ENCODE data around the gene LRRC4.

The LRRC4 gene

GRCh38 chr7:128053991-128054390 lies 22.8 kb upstream of the LRRC4 start:
- Histone ChIP-seq H3K4me3 (ENCODE audit: insufficient read depth in 1 of 2, low read depth in 1 of 2, low read length in 2 of 2) (no peak overlapping the region), H3K27me3 (ENCODE audit: control insufficient read depth in 1 of 2, insufficient read depth in 1 of 2, low read length in 2 of 2) (no peaks in the 10 kb centered on the region), H3K9ac (ENCODE audit: low read length) (no peak overlapping the region), H3K27ac (ENCODE audit: low read length, poor library complexity, severe bottlenecking) (no peak overlapping the region), H3K9me3 (ENCODE audit: control insufficient read depth, low read length) (no peaks in the 10 kb centered on the region), H2BK12ac (ENCODE audit: low read length in 2 of 2) (no peak overlapping the region), H3K79me1 (replicated peaks; ENCODE audit: low read length, poor library complexity, severe bottlenecking) (peaks cover 40% of the 10 kb centered on the region), H2BK15ac (ENCODE audit: low read depth, poor library complexity, severe bottlenecking) (no peak overlapping the region), H3K4ac (ENCODE audit: low read depth in 1 of 2, low read length in 2 of 2) (no peak overlapping the region), H4K91ac (ENCODE audit: low read length) (no peak overlapping the region), H2BK5ac (ENCODE audit: low read depth, low read length, poor library complexity, severe bottlenecking) (no peak overlapping the region), H2BK120ac (ENCODE audit: low read depth, low read length) (no peak overlapping the region), H2AFZ (ENCODE audit: low read depth, low read length) (no peak overlapping the region), H4K8ac (ENCODE audit: low read length) (no peak overlapping the region), H3K36me3 (ENCODE audit: control insufficient read depth in 1 of 2, insufficient read depth in 2 of 2, low read depth in 1 of 2, low read length in 2 of 2) (peaks cover 12 to 19% of the 10 kb centered on the region in 2 experiments), H3K4me1 (ENCODE audit: control insufficient read depth, insufficient read depth, low read depth, low read length) (peaks cover 15% of the 10 kb centered on the region), H3K18ac (ENCODE audit: low read depth in 1 of 2, low read length in 2 of 2) (no peak overlapping the region), H3K14ac (ENCODE audit: low read length in 2 of 2) (no peak overlapping the region), H3K23ac (ENCODE audit: low read length in 2 of 2) (no peak overlapping the region), H2AK5ac (ENCODE audit: low read length, severe bottlenecking) (no peak overlapping the region), H3K4me2 (ENCODE audit: low read length, poor library complexity, severe bottlenecking) (no peak overlapping the region)
- 98% methylated on average over 5 of the region's 5 CpGs for WGBS
- DNase-seq: no peak

GRCh38 chr7:128053023-128053422 lies 21.8 kb upstream of the LRRC4 start:
- peak; percentile 41 for DNase-seq
- Histone ChIP-seq H2BK5ac (ENCODE audit: low read depth, low read length, poor library complexity, severe bottlenecking) (no peak overlapping the region), H2BK120ac (ENCODE audit: low read depth, low read length) (no peak overlapping the region), H2BK12ac (ENCODE audit: low read length in 2 of 2) (no peak overlapping the region), H3K23ac (ENCODE audit: low read length in 2 of 2) (no peak overlapping the region), H3K36me3 (ENCODE audit: control insufficient read depth in 1 of 2, insufficient read depth in 2 of 2, low read depth in 1 of 2, low read length in 2 of 2) (peaks cover 15 to 19% of the 10 kb centered on the region in 2 experiments), H3K14ac (ENCODE audit: low read length in 2 of 2) (no peak overlapping the region), H2AFZ (ENCODE audit: low read depth, low read length) (no peak overlapping the region), H3K18ac (ENCODE audit: low read depth in 1 of 2, low read length in 2 of 2) (no peak overlapping the region), H3K9ac (ENCODE audit: low read length) (no peak overlapping the region), H3K27me3 (ENCODE audit: control insufficient read depth in 1 of 2, insufficient read depth in 1 of 2, low read length in 2 of 2) (no peaks in the 10 kb centered on the region), H3K79me1 (replicated peaks; ENCODE audit: low read length, poor library complexity, severe bottlenecking) (peaks cover 43% of the 10 kb centered on the region), H3K4me3 (ENCODE audit: insufficient read depth in 1 of 2, low read depth in 1 of 2, low read length in 2 of 2) (no peak overlapping the region), H3K27ac (ENCODE audit: low read length, poor library complexity, severe bottlenecking) (no peak overlapping the region), H2BK15ac (ENCODE audit: low read depth, poor library complexity, severe bottlenecking) (no peak overlapping the region), H3K4me1 (ENCODE audit: control insufficient read depth, insufficient read depth, low read depth, low read length) (peaks cover 13% of the 10 kb centered on the region), H2AK5ac (ENCODE audit: low read length, severe bottlenecking) (no peak overlapping the region), H4K8ac (ENCODE audit: low read length) (no peak overlapping the region), H3K4me2 (ENCODE audit: low read length, poor library complexity, severe bottlenecking) (no peak overlapping the region), H3K9me3 (ENCODE audit: control insufficient read depth, low read length) (no peaks in the 10 kb centered on the region), H4K91ac (ENCODE audit: low read length) (no peak overlapping the region), H3K4ac (ENCODE audit: low read depth in 1 of 2, low read length in 2 of 2) (no peak overlapping the region)

GRCh38 chr7:128052404-128052803 lies 21.2 kb upstream of the LRRC4 start:
- Histone ChIP-seq H3K27ac (ENCODE audit: low read length, poor library complexity, severe bottlenecking) (no peak overlapping the region), H3K27me3 (ENCODE audit: control insufficient read depth in 1 of 2, insufficient read depth in 1 of 2, low read length in 2 of 2) (no peaks in the 10 kb centered on the region), H3K9ac (ENCODE audit: low read length) (no peak overlapping the region), H2BK120ac (ENCODE audit: low read depth, low read length) (no peak overlapping the region), H4K91ac (ENCODE audit: low read length) (no peak overlapping the region), H4K8ac (ENCODE audit: low read length) (no peak overlapping the region), H3K4ac (ENCODE audit: low read depth in 1 of 2, low read length in 2 of 2) (no peak overlapping the region), H2AK5ac (ENCODE audit: low read length, severe bottlenecking) (no peak overlapping the region), H3K4me2 (ENCODE audit: low read length, poor library complexity, severe bottlenecking) (no peak overlapping the region), H3K18ac (ENCODE audit: low read depth in 1 of 2, low read length in 2 of 2) (peak overlapping the region in 1 of 2 experiments; percentile 56), H2AFZ (ENCODE audit: low read depth, low read length) (no peak overlapping the region), H3K4me3 (ENCODE audit: insufficient read depth in 1 of 2, low read depth in 1 of 2, low read length in 2 of 2) (no peak overlapping the region), H3K79me1 (replicated peaks; ENCODE audit: low read length, poor library complexity, severe bottlenecking) (peaks cover 40% of the 10 kb centered on the region), H3K4me1 (ENCODE audit: control insufficient read depth, insufficient read depth, low read depth, low read length) (peaks cover 13% of the 10 kb centered on the region), H3K23ac (ENCODE audit: low read length in 2 of 2) (no peak overlapping the region), H3K36me3 (ENCODE audit: control insufficient read depth in 1 of 2, insufficient read depth in 2 of 2, low read depth in 1 of 2, low read length in 2 of 2) (peaks cover 15 to 17% of the 10 kb centered on the region in 2 experiments), H2BK5ac (ENCODE audit: low read depth, low read length, poor library complexity, severe bottlenecking) (no peak overlapping the region), H3K14ac (ENCODE audit: low read length in 2 of 2) (no peak overlapping the region), H3K9me3 (ENCODE audit: control insufficient read depth, low read length) (no peaks in the 10 kb centered on the region), H2BK12ac (ENCODE audit: low read length in 2 of 2) (peak overlapping the region in 1 of 2 experiments; percentile 29), H2BK15ac (ENCODE audit: low read depth, poor library complexity, severe bottlenecking) (no peak overlapping the region)
- 95% methylated on average over 9 of the region's 9 CpGs for WGBS
- no peak for DNase-seq

GRCh38 chr7:128045766-128046165 lies 14.5 kb upstream of the LRRC4 start:
- peaks cover 7% of the 10 kb centered on the region in 2 experiments for H3K36me3 ChIP-seq (ENCODE audit: control insufficient read depth in 1 of 2, insufficient read depth in 2 of 2, low read depth in 1 of 2, low read length in 2 of 2)
- H3K27me3 ChIP-seq (ENCODE audit: control insufficient read depth in 1 of 2, insufficient read depth in 1 of 2, low read length in 2 of 2): no peaks in the 10 kb centered on the region
- H3K23ac ChIP-seq (ENCODE audit: low read length in 2 of 2): no peak overlapping the region
- H2AFZ ChIP-seq (ENCODE audit: low read depth, low read length): no peak overlapping the region
- H3K4ac ChIP-seq (ENCODE audit: low read depth in 1 of 2, low read length in 2 of 2): no peak overlapping the region
- H2BK5ac ChIP-seq (ENCODE audit: low read depth, low read length, poor library complexity, severe bottlenecking): no peak overlapping the region
- no peak overlapping the region for H4K91ac ChIP-seq (ENCODE audit: low read length)
- no peak overlapping the region for H3K4me2 ChIP-seq (ENCODE audit: low read length, poor library complexity, severe bottlenecking)
- H3K18ac ChIP-seq (ENCODE audit: low read depth in 1 of 2, low read length in 2 of 2): no peak overlapping the region
- H3K79me1 ChIP-seq (replicated peaks; ENCODE audit: low read length, poor library complexity, severe bottlenecking): peaks cover 36% of the 10 kb centered on the region
- 100% methylated on average over 1 of the region's 1 CpG for WGBS
- H2BK12ac ChIP-seq (ENCODE audit: low read length in 2 of 2): no peak overlapping the region
- DNase-seq: peak; percentile 41
- no peak overlapping the region for H3K27ac ChIP-seq (ENCODE audit: low read length, poor library complexity, severe bottlenecking)
- H3K4me1 ChIP-seq (ENCODE audit: control insufficient read depth, insufficient read depth, low read depth, low read length): no peaks in the 10 kb centered on the region
- no peaks in the 10 kb centered on the region for H3K9me3 ChIP-seq (ENCODE audit: control insufficient read depth, low read length)
- H3K9ac ChIP-seq (ENCODE audit: low read length): peak overlapping the region; percentile 38
- no peak overlapping the region for H4K8ac ChIP-seq (ENCODE audit: low read length)
- no peak overlapping the region for H3K4me3 ChIP-seq (ENCODE audit: insufficient read depth in 1 of 2, low read depth in 1 of 2, low read length in 2 of 2)
- no peak overlapping the region for H2BK120ac ChIP-seq (ENCODE audit: low read depth, low read length)
- H2BK15ac ChIP-seq (ENCODE audit: low read depth, poor library complexity, severe bottlenecking): no peak overlapping the region
- peak overlapping the region in 1 of 2 experiments; percentile 21 for H3K14ac ChIP-seq (ENCODE audit: low read length in 2 of 2)
- no peak overlapping the region for H2AK5ac ChIP-seq (ENCODE audit: low read length, severe bottlenecking)

Data from mesenchymal stem cell (in vitro differentiated cells and primary cell).